Caco-2 (cell line): ENCODE data around the gene NKX2-3. TPM values are rescaled to one million over a fixed set of nuclear protein-coding genes. Genes with fewer than 3 reads are reported as not detected.

Experiments used
- BruUV-seq: library from RNA; stranded (reverse); fragments of 400-500 nt; replicated peaks from 2 replicates; lab custom pipeline; 2021; lab: Mats Ljungman, UMichigan
- CTCF ChIA-PET: fragments of 300-600 bp; sonication (Branson Sonifier 250); formaldehyde crosslinking; loops from one replicate; lab custom pipeline; 2022; ENCODE audit warnings: antibody characterized with exemption; lab: Charles Lee
- POLR2A ChIA-PET: fragments of 300-600 bp; sonication (Branson Sonifier 250); formaldehyde crosslinking; loops from one replicate; lab custom pipeline; 2022; ENCODE audit warnings: antibody characterized with exemption; lab: Charles Lee
- DNase-seq, 2 experiments: peaks; one replicate each; pipeline versions ENCODE4 v3.0.0 to v3.0.0-alpha.2; 2020 to 2022
- H3K27me3 ChIP-seq: replicated peaks from 2 replicates; pipeline ENCODE4 v1.6.0; 2011; ENCODE audit warnings: low read length; ENCODE audit not compliant: control insufficient read depth, insufficient read depth
- H3K36me3 ChIP-seq: 2 replicates; pipeline ENCODE4 v1.5.1; 2011; ENCODE audit warnings: low read length; ENCODE audit not compliant: control insufficient read depth, insufficient read depth
- H3K4me1 ChIP-seq: fragments of 250-450 bp; sonication (Bioruptor Pico); 2 replicates; pipeline ENCODE4 v1.5.1; 2020; ENCODE audit warnings: mild to moderate bottlenecking
- H3K4me3 ChIP-seq: 2 replicates; pipeline ENCODE4 v1.5.1; 2011; ENCODE audit warnings: low read depth, mild to moderate bottlenecking, control low read depth, low read length
- H3K9me3 ChIP-seq: fragments of 250-450 bp; sonication (Bioruptor Pico); 2 replicates; pipeline ENCODE4 v1.5.1; 2020; ENCODE audit warnings: mild to moderate bottlenecking, moderate library complexity
- H3K27ac Mint-ChIP-seq: one replicate; pipeline ENCODE4 v1.8.0; 2022; ENCODE audit warnings: mixed read lengths; ENCODE audit not compliant: unreplicated experiment
- H3K27me3 Mint-ChIP-seq: one replicate; pipeline ENCODE4 v1.8.0; 2022; ENCODE audit warnings: mixed read lengths; ENCODE audit not compliant: insufficient read depth, unreplicated experiment
- H3K36me3 Mint-ChIP-seq: one replicate; pipeline ENCODE4 v1.8.0; 2022; ENCODE audit warnings: mild to moderate bottlenecking, mixed read lengths; ENCODE audit not compliant: insufficient read depth, unreplicated experiment
- H3K4me1 Mint-ChIP-seq: one replicate; pipeline ENCODE4 v1.8.0; 2022; ENCODE audit warnings: low read depth, mixed read lengths; ENCODE audit not compliant: unreplicated experiment
- H3K4me3 Mint-ChIP-seq: one replicate; pipeline ENCODE4 v1.8.0; 2022; ENCODE audit warnings: mild to moderate bottlenecking, moderate library complexity, mixed read lengths; ENCODE audit not compliant: unreplicated experiment
- H3K9me3 Mint-ChIP-seq: one replicate; pipeline ENCODE4 v1.8.0; 2022; ENCODE audit warnings: mixed read lengths; ENCODE audit not compliant: unreplicated experiment
- CTCF ChIP-seq, 2 experiments: fragments of 200-600 bp in 1 of 2; IDR thresholded peaks; 1 replicate in 1 of 2; 2 replicates in 1 of 2; pipeline versions ENCODE4 v1.5.1 to v1.8.0; 2011 to 2022; ENCODE audit warnings: antibody characterized with exemption in 1 of 2, control low read depth in 1 of 2, inconsistent platforms in 1 of 2, low read depth in 1 of 2, low read length in 1 of 2, mild to moderate bottlenecking in 1 of 2, moderate library complexity in 1 of 2; ENCODE audit not compliant: insufficient read depth in 1 of 2, severe bottlenecking in 1 of 2, unreplicated experiment in 1 of 2
- intact Hi-C: fragments of 100-400 bp; cut with micrococcal nuclease; formaldehyde crosslinking; loops from one replicate; pipeline ENCODE4 v1.10.0; 2022; ENCODE audit not compliant: unreplicated experiment
- total RNA-seq: library from RNA; stranded (reverse); gene quantifications from 2 replicates; pipeline ENCODE4 v1.2.3, GENCODE V29; 2022

Gene NKX2-3
- total RNA-seq, 1 experiment from 2014 or later, result 0.43 TPM

- no TSS peak for BruUV-seq
- H3K4me3 Mint-ChIP-seq, result peak overlapping the region; percentile 70
- ChIA-PET POLR2A (interaction anchor here (0.6 kb wide), 1 partner anchor 487 kb away, joined by 3 read pairs; no protein-coding TSS in a partner anchor), CTCF (interaction anchor here (0.6 kb wide), 1 partner anchor 1528 kb away, joined by 3 read pairs; no protein-coding TSS in a partner anchor)
- Histone ChIP-seq H3K27me3 (no peaks in the 10 kb centered on the region), H3K9me3 (no peaks in the 10 kb centered on the region), H3K4me1 (peaks cover 11% of the 10 kb centered on the region), H3K4me3 (no peak overlapping the region), H3K36me3 (no peaks in the 10 kb centered on the region)
- no peaks in the 10 kb centered on the region for H3K27me3 Mint-ChIP-seq
- intact Hi-C loops, result loop anchor here (1.0 kb wide), 1 partner anchor 108 kb away; the partner anchor contains the start of gene GOT1
- H3K4me1 Mint-ChIP-seq, result no peaks in the 10 kb centered on the region
- H3K9me3 Mint-ChIP-seq, result no peaks in the 10 kb centered on the region
- no peak for DNase-seq
- no peak overlapping the region for H3K27ac Mint-ChIP-seq
- no peak for TF ChIP-seq CTCF (IDR thresholded peaks at IDR 0.05; ENCODE audit: insufficient read depth in 1 of 2, low read depth in 1 of 2, low read length in 1 of 2, severe bottlenecking in 1 of 2, unreplicated experiment in 1 of 2)
- H3K36me3 Mint-ChIP-seq, result no peaks in the 10 kb centered on the region
Observed at GRCh38 chr10:99537989-99538917, 5.5 kb downstream of the NKX2-3 start.

GRCh38 chr10:99539120-99539519 is 6.4 kb downstream of the NKX2-3 start:
- Mint-ChIP-seq H3K4me3 (no peak overlapping the region), H3K27ac (no peak overlapping the region), H3K4me1 (no peaks in the 10 kb centered on the region), H3K9me3 (no peaks in the 10 kb centered on the region), H3K27me3 (no peaks in the 10 kb centered on the region), H3K36me3 (no peaks in the 10 kb centered on the region)
- Histone ChIP-seq H3K4me1 (peaks cover 10% of the 10 kb centered on the region), H3K4me3 (no peak overlapping the region), H3K36me3 (no peaks in the 10 kb centered on the region), H3K27me3 (no peaks in the 10 kb centered on the region), H3K9me3 (no peaks in the 10 kb centered on the region)
- intact Hi-C loops, result no loop called here
- TF ChIP-seq CTCF (IDR thresholded peaks at IDR 0.05; ENCODE audit: insufficient read depth in 1 of 2, low read depth in 1 of 2, low read length in 1 of 2, severe bottlenecking in 1 of 2, unreplicated experiment in 1 of 2), result no peak
- ChIA-PET POLR2A (no interaction called here), CTCF (no interaction called here)
- no TSS peak for BruUV-seq
- no peak for DNase-seq

GRCh38 chr10:99539820-99540219 is 7.1 kb downstream of the NKX2-3 start:
- Mint-ChIP-seq H3K4me1 (no peaks in the 10 kb centered on the region), H3K9me3 (no peaks in the 10 kb centered on the region), H3K27ac (no peak overlapping the region), H3K27me3 (no peaks in the 10 kb centered on the region), H3K4me3 (no peak overlapping the region), H3K36me3 (no peaks in the 10 kb centered on the region)
- Histone ChIP-seq H3K9me3 (no peaks in the 10 kb centered on the region), H3K4me1 (peaks cover 10% of the 10 kb centered on the region), H3K4me3 (no peak overlapping the region), H3K36me3 (no peaks in the 10 kb centered on the region), H3K27me3 (no peaks in the 10 kb centered on the region)
- CTCF ChIA-PET, result no interaction called here
- POLR2A ChIA-PET, result no interaction called here
- no TSS peak for BruUV-seq
- intact Hi-C loops, result no loop called here
- no peak for DNase-seq
- TF ChIP-seq CTCF (IDR thresholded peaks at IDR 0.05; ENCODE audit: insufficient read depth in 1 of 2, low read depth in 1 of 2, low read length in 1 of 2, severe bottlenecking in 1 of 2, unreplicated experiment in 1 of 2), result no peak
